Occipital lobe (tissue), 2 donors: Measurements from ENCODE around the gene IGHMBP2. TPM values are rescaled to one million over a fixed set of nuclear protein-coding genes. Genes with fewer than 3 reads are reported as not detected.

Experiments
- DNase-seq: peaks from one replicate; lab custom pipeline; 2025; lab: John Stamatoyannopoulos, UW
- total RNA-seq: library from RNA; depleted of rRNA; stranded (reverse); fragments of >200 nt; gene quantifications from one replicate; pipeline ENCODE4 v1.2.3, GENCODE V29; 2014

Gene IGHMBP2
- total RNA-seq, 1 donor from 2014 or later, result 8.1 TPM

DNA sequence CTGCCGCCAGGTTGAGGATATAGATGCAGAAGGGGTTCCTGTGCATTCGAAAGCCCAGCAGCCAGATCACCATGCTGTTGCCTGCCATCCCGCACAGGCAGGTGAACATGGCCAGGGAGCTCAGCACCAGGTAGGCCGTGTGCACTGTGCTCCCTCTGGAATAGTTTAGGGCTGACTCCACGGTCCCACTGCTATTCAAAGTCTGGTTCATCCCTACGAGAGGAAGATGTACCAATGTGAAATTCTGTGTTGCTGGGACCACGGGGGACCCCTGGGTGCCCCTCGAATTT, 77.0 kb downstream of the IGHMBP2 start, which contains the start of gene MRGPRD:
MRGPRD (minus strand) TSS at position 211 of the 290 bp plus-strand sequence; CDS start at position 211, 0 bp downstream.
- DNase-seq, result no peak

DNA sequence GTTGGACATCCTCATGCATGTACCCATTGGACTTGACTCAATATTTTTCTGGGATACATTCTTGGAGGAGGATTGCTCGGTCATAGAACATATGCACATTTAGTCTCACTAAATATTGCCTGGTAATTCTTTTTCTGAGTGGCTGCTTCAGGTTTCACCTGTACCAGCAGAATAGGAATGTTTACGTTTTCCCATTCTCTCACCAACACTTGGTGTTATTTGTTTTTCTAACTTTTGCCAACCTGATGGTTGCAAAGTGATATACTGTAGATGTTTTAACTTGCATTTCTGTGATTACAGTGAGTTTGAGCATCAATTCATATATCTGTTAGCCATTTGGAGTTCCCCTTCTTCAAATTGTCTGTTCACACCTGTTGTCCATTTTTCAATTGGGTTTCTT, 78.4 kb downstream of the IGHMBP2 start:
- no peak for DNase-seq

DNA sequence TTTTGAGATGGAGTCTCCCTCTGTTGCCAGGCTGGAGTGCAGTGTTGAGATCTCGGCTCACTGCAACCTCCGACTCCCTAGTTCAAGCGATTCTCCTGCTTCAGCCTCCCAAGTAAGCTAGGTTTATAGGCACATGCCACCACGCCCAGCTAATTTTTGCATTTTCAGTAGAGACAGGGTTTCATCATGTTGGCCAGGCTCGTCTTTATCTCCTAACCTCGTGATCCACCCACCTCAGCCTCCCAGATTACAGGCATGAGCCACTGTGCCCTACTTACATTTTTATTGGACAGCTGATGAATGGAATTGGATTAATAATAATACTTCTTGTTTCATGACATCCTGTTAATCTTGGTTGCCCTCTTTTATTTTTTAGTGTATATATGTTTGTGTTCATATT, 80.1 kb downstream of the IGHMBP2 start:
- DNase-seq, result no peak

DNA sequence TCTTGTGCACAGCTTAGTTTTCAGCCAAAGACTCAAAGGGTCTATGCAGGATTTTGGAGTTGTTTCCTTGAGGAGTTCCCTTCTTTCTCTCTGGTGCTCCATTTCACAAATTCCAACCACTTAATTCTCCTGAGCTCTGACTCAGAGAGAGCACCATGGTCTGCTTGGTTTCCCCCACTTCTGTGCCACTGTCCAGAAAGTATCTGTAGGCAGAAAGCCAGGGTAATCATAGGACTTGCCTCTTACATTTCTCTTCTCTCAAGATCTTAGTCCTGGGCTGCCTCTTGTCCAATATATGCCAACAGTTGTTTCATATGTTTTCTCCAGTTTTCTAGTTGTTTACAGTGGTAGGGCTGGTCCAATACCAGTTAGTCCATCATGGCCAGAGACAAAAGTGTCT, 83.5 kb downstream of the IGHMBP2 start:
- no peak for DNase-seq

DNA sequence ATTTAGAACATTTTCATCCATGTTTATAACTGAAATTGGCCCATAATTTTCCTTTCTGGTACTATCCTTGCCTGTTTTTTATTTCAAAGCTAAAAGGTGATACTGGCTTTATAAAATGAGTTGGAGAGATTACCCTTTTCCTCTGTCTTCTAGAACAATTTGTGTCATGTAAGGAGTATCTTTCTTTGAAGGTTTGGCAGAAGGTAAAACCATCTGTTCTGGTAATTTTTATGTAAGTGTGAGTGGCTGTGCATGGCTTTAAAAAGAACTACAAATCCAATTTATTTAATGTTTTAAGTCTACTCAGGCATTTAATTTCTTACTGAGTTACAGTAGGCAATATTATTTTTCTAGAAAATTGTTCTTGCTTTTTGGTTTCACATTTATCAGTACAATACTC, 84.8 kb downstream of the IGHMBP2 start:
- DNase-seq, result no peak

Other genes starting within 250 kb of the IGHMBP2 start
- not detected for gene GAL, start 219.3 kb upstream of the IGHMBP2 start, total RNA-seq
- 0.94 TPM for gene TESMIN, start 152.4 kb upstream of the IGHMBP2 start, total RNA-seq
- 5.5 TPM for gene CPT1A, start 62.0 kb upstream of the IGHMBP2 start, total RNA-seq
- gene MRPL21, start 59 bp upstream of the IGHMBP2 start, total RNA-seq, result 43.2 TPM
- gene MRGPRD, start 77.1 kb downstream of the IGHMBP2 start, total RNA-seq, result not detected
- 2.3 TPM for gene MRGPRF, start 109.4 kb downstream of the IGHMBP2 start, total RNA-seq
- 7.6 TPM for gene TPCN2, start 145.0 kb downstream of the IGHMBP2 start, total RNA-seq